Vagina (tissue), 2 donors: ENCODE measurements around the gene PEPD. TPM values are rescaled to one million over a fixed set of nuclear protein-coding genes. Genes with fewer than 3 reads are reported as not detected.

Source experiments
- DNase-seq, 2 donors: peaks; one replicate each; pipeline ENCODE4 v3.0.0-alpha.2; 2017; ENCODE audit errors: extremely low spot score in 2 of 2
- H3K27ac ChIP-seq: fragments of 200-600 bp; sonication (generic); one replicate; pipeline ENCODE4 v1.5.1; 2019
- H3K27me3 ChIP-seq: fragments of 200-600 bp; sonication (generic); one replicate; pipeline ENCODE4 v1.5.1; 2019
- H3K36me3 ChIP-seq, 2 donors: fragments of 200-600 bp; sonication (generic); one replicate each; pipeline ENCODE4 v1.5.1; 2017 to 2019
- H3K4me1 ChIP-seq: fragments of 200-600 bp; sonication (generic); one replicate; pipeline ENCODE4 v1.5.1; 2019
- H3K4me3 ChIP-seq, 2 donors: fragments of 200-600 bp; sonication (generic); 1 replicate in 1 of 2; 2 replicates in 1 of 2; pipeline ENCODE4 v1.5.1; 2016 to 2019
- H3K9me3 ChIP-seq: fragments of 200-600 bp; sonication (generic); one replicate; pipeline ENCODE4 v1.5.1; 2019
- POLR2A ChIP-seq, 2 donors: fragments of 450-650 bp; IDR thresholded peaks; one replicate each; pipeline ENCODE4 v1.6.1; 2017; ENCODE audit warnings: antibody characterized with exemption in 2 of 2, mild to moderate bottlenecking in 2 of 2, moderate library complexity in 2 of 2
- POLR2AphosphoS5 ChIP-seq, 2 donors: sonication (generic); formaldehyde crosslinking; IDR thresholded peaks; one replicate each; pipeline ENCODE4 v1.9.0; 2017; ENCODE audit warnings: antibody characterized with exemption in 2 of 2, mild to moderate bottlenecking in 2 of 2, low read depth in 1 of 2; ENCODE audit not compliant: insufficient read depth in 1 of 2
- intact Hi-C: fragments of 100-400 bp; cut with DNase I; formaldehyde crosslinking; loops from one replicate; pipeline ENCODE4 v1.15.1; 2023
- total RNA-seq: library from RNA; depleted of rRNA; stranded (reverse); fragments of >200 nt; gene quantifications from one replicate; pipeline ENCODE4 v1.2.3, GENCODE V29; 2016
- TF ChIP-seq, protein P1 (sequence below), 3 experiments: fragments of 450-650 bp in 2 of 3; fragments of 200-600 bp in 1 of 3; sonication (generic) in 1 of 3; IDR thresholded peaks; one replicate each; pipeline ENCODE4 v1.5.1; 2017 to 2019; ENCODE audit warnings: antibody characterized with exemption in 3 of 3, mild to moderate bottlenecking in 2 of 3, moderate library complexity in 2 of 3

Gene PEPD
- total RNA-seq, 1 donor from 2014 or later = 61.9 TPM

DNA sequence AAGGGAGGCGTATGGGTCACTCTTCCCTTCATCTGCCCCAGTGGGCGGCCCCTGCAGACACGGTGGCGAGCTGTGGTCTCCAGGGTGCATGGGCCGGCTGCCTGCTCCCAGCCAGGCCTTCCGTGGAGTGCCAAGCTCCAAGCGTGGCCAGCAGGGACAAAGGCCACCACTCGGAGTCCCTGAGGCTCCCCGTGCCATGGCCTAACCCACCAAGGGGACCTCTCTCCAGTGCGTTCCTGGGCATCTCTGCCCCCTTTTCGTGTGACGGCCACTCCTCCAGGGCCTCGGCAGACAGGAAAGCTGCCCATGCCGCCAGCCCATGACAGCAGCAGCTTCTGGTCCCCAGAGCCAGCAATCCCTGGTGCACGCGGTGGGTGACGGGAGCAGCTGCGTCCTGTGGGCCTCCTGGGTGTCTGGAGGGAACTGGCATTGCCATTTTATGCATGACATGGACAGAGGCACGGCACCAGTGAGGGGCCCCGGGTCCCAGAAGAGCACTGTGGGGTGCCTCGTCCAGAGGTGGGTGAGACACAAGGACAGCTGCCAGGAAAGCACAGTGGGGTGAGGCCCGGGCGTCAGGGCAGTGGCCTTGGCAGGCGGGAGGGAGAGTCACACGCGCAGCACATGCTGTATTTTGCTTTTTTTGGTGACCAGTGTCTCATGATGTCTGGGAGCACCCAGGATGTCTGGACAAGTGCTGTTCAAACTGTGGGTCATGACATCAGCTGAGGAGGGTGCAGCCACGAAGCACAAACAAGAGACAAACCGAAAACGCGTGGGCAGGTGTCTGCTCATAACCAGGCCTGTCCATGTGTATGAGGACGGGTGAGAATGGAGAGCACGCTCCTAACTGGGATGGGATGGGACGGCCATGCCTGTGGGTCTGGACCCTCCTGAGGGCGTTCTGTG is 115.8 kb downstream of the PEPD start:
- H3K4me3 ChIP-seq = no peak overlapping the region
- no peak for TF ChIP-seq POLR2AphosphoS5 (IDR thresholded peaks at IDR 0.05; ENCODE audit: insufficient read depth in 1 of 2, low read depth in 1 of 2)
- TF ChIP-seq POLR2A (IDR thresholded peaks at IDR 0.05) = no peak
- TF ChIP-seq, protein P1, sequence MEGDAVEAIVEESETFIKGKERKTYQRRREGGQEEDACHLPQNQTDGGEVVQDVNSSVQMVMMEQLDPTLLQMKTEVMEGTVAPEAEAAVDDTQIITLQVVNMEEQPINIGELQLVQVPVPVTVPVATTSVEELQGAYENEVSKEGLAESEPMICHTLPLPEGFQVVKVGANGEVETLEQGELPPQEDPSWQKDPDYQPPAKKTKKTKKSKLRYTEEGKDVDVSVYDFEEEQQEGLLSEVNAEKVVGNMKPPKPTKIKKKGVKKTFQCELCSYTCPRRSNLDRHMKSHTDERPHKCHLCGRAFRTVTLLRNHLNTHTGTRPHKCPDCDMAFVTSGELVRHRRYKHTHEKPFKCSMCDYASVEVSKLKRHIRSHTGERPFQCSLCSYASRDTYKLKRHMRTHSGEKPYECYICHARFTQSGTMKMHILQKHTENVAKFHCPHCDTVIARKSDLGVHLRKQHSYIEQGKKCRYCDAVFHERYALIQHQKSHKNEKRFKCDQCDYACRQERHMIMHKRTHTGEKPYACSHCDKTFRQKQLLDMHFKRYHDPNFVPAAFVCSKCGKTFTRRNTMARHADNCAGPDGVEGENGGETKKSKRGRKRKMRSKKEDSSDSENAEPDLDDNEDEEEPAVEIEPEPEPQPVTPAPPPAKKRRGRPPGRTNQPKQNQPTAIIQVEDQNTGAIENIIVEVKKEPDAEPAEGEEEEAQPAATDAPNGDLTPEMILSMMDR (IDR thresholded peaks at IDR 0.05) = no peak
- H3K36me3 ChIP-seq = no peaks in the 10 kb centered on the region
- no peaks in the 10 kb centered on the region for H3K9me3 ChIP-seq
- intact Hi-C loops = loop anchor here (2.0 kb wide), 1 partner anchor 165 kb away; no protein-coding TSS in a partner anchor
- peak overlapping the region; percentile 45 for H3K27ac ChIP-seq
- no peaks in the 10 kb centered on the region for H3K27me3 ChIP-seq
- H3K4me1 ChIP-seq = peaks cover 14% of the 10 kb centered on the region
- no peak for DNase-seq

DNA sequence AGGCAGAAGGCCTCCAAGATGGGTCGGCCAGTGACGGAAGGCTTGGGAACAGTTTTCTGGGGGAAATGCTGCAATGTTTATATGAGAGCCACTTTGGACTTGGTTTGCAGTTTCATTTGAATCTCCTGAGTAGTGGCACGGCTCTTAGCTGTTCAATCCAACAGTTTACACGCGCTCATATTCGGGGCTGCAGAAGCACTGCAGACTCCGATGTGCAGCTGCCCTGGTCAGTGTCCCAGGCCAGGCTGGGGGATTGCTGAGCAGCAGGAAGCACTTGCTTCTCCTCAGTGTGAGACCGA is 116.4 kb downstream of the PEPD start:
- Histone ChIP-seq H3K27ac (no peak overlapping the region), H3K4me1 (peaks cover 14% of the 10 kb centered on the region), H3K4me3 (no peak overlapping the region), H3K27me3 (no peaks in the 10 kb centered on the region), H3K36me3 (no peaks in the 10 kb centered on the region), H3K9me3 (no peaks in the 10 kb centered on the region)
- DNase-seq = no peak
- TF ChIP-seq POLR2AphosphoS5 (IDR thresholded peaks at IDR 0.05; ENCODE audit: insufficient read depth in 1 of 2, low read depth in 1 of 2) (no peak), POLR2A (IDR thresholded peaks at IDR 0.05) (no peak)
- TF ChIP-seq, protein P1 (IDR thresholded peaks at IDR 0.05) = no peak
- intact Hi-C loops = no loop called here

DNA sequence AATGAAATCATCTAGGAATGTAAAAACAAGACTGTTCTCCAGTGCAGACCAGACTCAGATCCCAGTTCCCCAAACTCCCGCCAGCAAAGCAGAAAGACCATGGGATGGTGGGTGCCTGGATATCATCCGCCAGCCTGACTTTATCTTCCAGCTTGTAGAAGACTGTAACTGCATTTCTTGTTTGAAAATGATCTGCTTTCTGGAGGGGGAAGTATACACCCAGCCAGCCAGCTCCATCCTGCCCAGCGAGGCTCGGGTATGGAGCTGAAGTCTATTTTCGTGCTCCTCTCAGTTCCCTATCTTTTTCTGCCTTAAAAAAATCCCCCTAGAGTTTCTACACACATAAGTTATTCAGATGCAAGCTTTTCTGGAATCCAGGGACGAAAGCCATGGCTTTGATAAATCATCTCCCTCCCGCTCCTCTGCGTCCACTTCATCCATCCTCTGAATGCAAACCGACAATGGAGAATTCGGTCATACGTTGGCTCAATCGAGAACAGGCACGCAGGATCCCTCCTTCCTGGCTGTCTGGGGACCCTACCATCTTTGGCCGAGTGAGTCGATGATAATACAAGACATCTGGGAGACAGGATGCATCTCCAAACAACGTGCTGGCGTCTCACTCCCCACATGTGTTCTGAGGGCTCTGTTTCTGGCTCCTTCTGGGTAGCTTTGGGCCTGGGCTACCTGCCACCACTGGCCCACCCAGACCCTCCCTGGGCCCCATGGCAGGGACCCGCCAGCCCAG is 116.9 kb downstream of the PEPD start:
- DNase-seq = no peak
- H3K4me3 ChIP-seq = no peak overlapping the region
- no peaks in the 10 kb centered on the region for H3K36me3 ChIP-seq
- H3K4me1 ChIP-seq = peaks cover 14% of the 10 kb centered on the region
- H3K27me3 ChIP-seq = no peaks in the 10 kb centered on the region
- no peak overlapping the region for H3K27ac ChIP-seq
- no peak for TF ChIP-seq POLR2A (IDR thresholded peaks at IDR 0.05)
- peak in 1 of 2 donors; percentile 63 for TF ChIP-seq POLR2AphosphoS5 (IDR thresholded peaks at IDR 0.05; ENCODE audit: insufficient read depth in 1 of 2, low read depth in 1 of 2)
- intact Hi-C loops = no loop called here
- no peaks in the 10 kb centered on the region for H3K9me3 ChIP-seq

DNA sequence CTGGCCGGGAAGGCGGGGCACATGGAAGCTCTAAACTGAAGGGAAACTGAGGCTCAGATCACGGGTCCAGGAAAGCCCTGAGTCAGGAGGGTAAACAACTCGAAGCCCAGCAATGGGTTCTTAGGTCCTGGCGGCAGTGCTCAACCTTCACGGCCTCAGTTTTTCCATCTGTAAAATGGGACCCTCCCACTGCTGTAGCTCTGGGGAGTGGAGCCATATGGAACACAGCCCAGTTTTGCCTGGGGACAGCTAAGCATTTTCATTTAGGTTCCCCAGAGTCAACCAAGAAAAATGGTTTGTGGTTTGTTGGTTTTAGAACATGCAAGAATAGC is 117.7 kb downstream of the PEPD start:
- TF ChIP-seq POLR2AphosphoS5 (IDR thresholded peaks at IDR 0.05; ENCODE audit: insufficient read depth in 1 of 2, low read depth in 1 of 2) (no peak), POLR2A (IDR thresholded peaks at IDR 0.05) (no peak)
- TF ChIP-seq, protein P1 (IDR thresholded peaks at IDR 0.05) = no peak
- Histone ChIP-seq H3K36me3 (no peaks in the 10 kb centered on the region), H3K9me3 (no peaks in the 10 kb centered on the region), H3K27ac (no peak overlapping the region), H3K4me3 (no peak overlapping the region), H3K4me1 (peaks cover 14% of the 10 kb centered on the region), H3K27me3 (no peaks in the 10 kb centered on the region)
- DNase-seq = no peak
- intact Hi-C loops = no loop called here

DNA sequence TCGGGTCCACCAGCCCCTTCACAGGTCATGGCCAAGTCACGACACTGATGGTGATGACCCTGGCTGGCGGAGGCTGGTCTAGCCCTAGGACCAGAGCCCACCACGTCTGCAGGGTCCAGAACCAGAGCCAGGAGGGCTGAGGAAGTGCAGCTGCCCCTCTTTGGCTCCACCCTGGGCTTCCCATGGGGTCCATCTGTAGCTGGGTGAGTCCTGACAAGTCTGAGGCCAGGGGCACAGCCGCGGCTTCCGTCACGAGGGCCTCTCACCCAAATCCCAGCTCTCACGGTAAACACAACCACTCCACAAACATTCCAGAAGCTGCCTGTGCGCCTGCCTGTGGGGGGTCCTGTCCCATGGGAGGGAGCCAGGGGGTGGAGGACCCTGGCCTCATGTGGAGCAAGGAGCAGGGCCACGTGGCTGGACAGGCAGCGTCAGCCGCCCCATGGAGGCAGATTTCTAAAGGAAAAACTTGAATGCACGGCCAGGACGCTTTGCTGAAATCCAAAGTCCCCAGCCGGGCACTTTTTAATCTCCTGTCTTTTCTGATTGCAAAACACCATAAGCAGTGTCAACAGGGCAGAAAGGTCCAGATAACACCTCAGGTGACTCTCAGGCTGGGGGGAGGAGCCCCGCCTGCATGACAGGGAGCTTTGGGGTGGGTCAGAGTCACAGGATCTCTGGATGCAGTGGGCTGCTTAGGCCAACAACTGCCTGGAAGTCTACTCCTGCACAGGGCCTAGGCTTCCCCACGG is 118.2 kb downstream of the PEPD start:
- no peak overlapping the region for H3K27ac ChIP-seq
- intact Hi-C loops = no loop called here
- H3K36me3 ChIP-seq = no peaks in the 10 kb centered on the region
- H3K4me1 ChIP-seq = peaks cover 14% of the 10 kb centered on the region
- no peaks in the 10 kb centered on the region for H3K9me3 ChIP-seq
- no peaks in the 10 kb centered on the region for H3K27me3 ChIP-seq
- TF ChIP-seq POLR2AphosphoS5 (IDR thresholded peaks at IDR 0.05; ENCODE audit: insufficient read depth in 1 of 2, low read depth in 1 of 2) = no peak
- TF ChIP-seq, protein P1 (IDR thresholded peaks at IDR 0.05) = no peak
- TF ChIP-seq POLR2A (IDR thresholded peaks at IDR 0.05) = no peak
- no peak for DNase-seq
- no peak overlapping the region for H3K4me3 ChIP-seq
